Astrocyte of the spinal cord (primary cell): ENCODE measurements around the gene RFX8.

ENCODE experiments used
- DNase-seq: peaks from one replicate; pipeline ENCODE4 v3.0.0; 2011; ENCODE audit warnings: low read depth, low spot score
- H3K4me3 ChIP-seq: 2 replicates; pipeline ENCODE4 v1.5.1; 2011; ENCODE audit warnings: low read depth, mild to moderate bottlenecking, low read length, moderate library complexity
- CTCF ChIP-seq: IDR thresholded peaks from 2 replicates; pipeline ENCODE4 v1.5.1; 2012; ENCODE audit warnings: low read depth, mild to moderate bottlenecking, low read length, inconsistent platforms
- in situ Hi-C: cut with HindIII; loops from 2 replicates; pipeline ENCODE4 v1.10.0; 2017; ENCODE audit warnings: low sequenced_read_pairs

The RFX8 gene

DNA sequence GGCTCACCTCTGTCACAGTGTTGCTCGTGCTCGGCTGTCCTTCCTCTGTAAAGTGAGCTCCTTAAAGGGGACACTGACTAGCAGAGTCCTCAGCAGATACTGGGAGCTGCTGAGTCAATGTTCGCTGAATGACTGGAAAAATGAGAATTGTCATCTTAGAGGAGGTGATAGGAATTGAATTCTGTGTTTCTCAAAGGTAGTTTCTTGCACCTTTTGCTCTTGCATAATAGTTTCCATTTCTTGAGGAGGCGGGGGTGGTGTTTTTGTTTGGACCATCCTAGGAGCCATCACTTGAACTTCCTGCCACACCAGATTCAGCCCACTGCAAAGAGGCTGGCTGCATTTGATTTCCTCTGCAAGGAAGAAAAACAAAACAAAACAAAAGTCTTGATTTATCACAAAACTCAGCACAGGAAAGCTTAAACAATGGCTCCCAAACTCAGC, 11.4 kb upstream of the RFX8 start:
- TF ChIP-seq CTCF: no peak
- DNase-seq: no peak
- H3K4me3 ChIP-seq: no peak overlapping the region
- in situ Hi-C loops: no loop called here

GRCh38 chr2:101485856-101486255, 10.9 kb upstream of the RFX8 start:
- H3K4me3 ChIP-seq: no peak overlapping the region
- no peak for DNase-seq
- in situ Hi-C loops: no loop called here
- TF ChIP-seq CTCF: no peak

DNA sequence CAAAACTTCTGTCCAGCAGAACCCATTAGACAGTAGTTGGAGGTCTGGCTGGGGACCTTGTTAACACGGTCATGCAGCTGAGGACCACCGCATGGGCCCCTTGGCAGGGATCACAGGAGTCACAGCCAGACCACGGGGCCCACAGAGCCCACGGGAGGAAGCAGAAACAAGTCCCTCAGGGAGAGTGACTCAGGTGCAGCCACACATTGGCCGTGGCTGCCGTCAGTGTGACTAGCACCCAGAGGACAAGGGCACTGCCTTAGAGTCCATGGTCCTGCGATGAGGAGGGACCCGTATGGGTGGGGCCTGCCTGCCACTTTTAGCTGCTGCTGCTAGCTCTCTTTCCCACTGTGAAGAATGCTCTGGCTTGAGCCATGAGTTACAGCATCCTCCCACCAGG, 5.9 kb upstream of the RFX8 start:
- DNase-seq: no peak
- H3K4me3 ChIP-seq: no peak overlapping the region
- in situ Hi-C loops: no loop called here
- TF ChIP-seq CTCF: no peak

DNA sequence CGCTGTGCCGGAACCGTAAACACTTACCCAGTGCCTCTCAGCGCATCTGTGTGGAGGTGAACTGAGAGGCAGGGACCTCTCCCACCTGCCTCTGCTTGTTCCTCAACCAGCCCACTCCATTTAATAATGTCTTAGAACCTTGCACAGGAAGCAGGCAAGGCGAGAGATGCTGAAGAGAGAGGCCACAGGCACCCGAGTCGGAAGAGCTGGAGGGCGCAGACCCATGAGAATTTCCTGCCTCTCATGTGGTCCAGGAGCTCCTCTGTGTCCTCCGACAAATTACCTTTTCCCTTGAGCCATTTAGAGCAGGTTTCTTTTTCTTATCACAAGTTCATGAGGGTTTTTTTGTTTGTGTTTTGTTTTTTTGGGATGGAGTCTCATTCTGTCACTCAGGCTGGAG, 4.9 kb upstream of the RFX8 start:
- DNase-seq: no peak
- in situ Hi-C loops: no loop called here
- no peak overlapping the region for H3K4me3 ChIP-seq
- TF ChIP-seq CTCF: no peak

DNA sequence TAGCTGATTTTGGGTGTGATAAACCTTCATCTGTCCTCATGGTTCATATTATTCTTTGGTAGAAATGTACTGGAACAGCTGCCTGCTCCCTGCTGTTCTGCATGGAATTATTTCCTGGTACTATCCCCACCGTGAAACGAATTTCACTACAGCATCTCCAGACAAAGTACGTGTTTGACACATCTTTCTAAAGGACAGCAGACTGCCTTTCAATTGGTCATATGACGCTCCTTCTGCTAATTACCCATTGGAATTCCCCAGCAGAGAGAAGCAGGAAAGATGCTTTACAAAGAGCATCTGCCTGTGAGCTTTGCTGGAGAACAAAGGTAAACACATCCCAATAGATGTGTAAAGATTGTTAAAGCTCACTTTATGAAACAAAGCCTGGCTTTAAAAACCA, 4.4 kb upstream of the RFX8 start:
- no peak for TF ChIP-seq CTCF
- DNase-seq: no peak
- in situ Hi-C loops: no loop called here
- H3K4me3 ChIP-seq: no peak overlapping the region

GRCh38 chr2:101478181-101479001, 3.5 kb upstream of the RFX8 start:
- in situ Hi-C loops: no loop called here
- H3K4me3 ChIP-seq: no peak overlapping the region
- DNase-seq: peak; percentile 61
- no peak for TF ChIP-seq CTCF
